KG1 (cell line): Measurements from ENCODE around the gene CCDC150.
A peak's percentile ranks its signal among the peaks of the same experiment; 100 is the strongest.
"Not testable (repeated sequence)": the region's sequence is repeated elsewhere in the genome, so short reads cannot be mapped to it uniquely, and the experiment has no call there.

Experiments used
- DNase-seq: peaks from one replicate; lab custom pipeline; 2025; lab: John Stamatoyannopoulos, UW

CCDC150 gene

GRCh38 chr2:196711625-196712024 is 72.1 kb downstream of the CCDC150 start:
- DNase-seq: no peak

DNA sequence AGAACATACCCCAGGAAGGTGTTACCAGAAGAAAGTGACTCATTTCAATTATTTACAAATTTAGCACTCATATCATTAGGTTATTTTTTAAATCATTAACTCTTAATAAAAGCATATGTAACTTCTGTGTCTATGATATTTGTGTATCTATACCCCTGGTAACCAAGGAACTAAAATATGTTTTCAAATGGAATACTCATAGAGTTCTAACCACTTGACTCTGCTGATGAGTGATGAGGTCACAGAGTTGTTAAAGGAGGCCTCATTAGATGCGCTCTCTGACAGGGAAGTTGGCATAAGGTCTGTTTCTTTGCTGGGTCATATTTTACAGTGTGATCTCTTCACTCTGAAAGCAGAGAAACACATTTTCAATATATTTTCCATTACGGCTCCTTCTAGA is 73.4 kb downstream of the CCDC150 start:
- no peak for DNase-seq

GRCh38 chr2:196718419-196719109 is 79.0 kb downstream of the CCDC150 start:
- DNase-seq: no peak

DNA sequence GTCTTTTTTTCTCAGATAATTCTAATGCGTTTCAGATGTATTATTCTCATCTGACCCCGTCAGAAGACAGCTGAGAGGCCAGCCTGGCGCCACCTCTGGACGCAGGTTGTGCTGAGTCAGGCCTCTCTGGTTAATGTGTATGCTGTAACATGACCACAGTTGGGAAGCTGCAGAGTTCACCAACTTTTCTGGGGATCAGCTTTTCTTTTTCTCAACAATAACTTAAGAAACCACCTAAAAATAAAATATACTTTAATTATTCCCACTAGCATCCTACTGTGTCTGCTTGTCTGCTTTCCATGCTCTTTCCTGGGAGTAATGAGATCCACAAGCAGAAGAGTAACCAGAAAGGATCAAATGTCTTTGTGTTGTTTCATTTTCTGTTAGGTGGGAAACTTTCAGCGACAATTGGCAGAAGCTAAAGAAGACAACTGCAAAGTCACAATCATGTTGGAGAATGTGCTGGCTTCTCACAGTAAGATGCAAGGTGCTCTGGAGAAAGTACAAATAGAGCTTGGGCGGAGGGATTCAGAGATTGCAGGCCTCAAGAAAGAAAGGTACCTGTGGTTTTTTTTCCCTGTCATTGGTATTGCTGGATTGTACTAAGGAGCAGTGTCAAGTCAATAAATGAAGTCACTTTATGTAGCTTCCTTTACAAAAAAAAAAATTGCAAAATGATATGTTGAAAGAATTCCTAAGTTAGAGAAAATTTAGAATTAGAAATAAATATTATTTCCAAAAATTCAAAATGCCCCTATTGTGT is 79.8 kb downstream of the CCDC150 start:
- DNase-seq: no peak

DNA sequence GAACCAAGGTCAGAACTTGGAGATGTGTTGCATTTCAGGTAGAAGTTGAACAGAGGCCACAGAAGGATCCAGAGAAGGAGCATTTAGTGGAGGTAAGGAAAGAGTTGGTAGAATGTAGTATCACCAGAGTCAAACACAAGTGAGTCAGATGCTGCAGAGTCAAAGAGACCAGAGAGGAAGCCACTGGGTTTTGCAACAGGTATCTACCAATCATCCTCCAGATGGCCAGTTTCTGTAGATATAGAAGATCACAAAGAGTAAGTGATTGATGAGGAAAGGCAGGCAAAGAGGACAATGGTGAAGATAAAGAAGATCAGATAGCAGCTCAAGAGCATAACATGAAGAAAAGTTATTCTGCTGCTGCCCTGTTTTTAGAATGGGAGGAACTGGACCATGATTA is 84.1 kb downstream of the CCDC150 start:
- DNase-seq: no peak

GRCh38 chr2:196725218-196725617 is 85.7 kb downstream of the CCDC150 start:
- no peak for DNase-seq

GRCh38 chr2:196725882-196726281 is 86.4 kb downstream of the CCDC150 start:
- DNase-seq: no peak

DNA sequence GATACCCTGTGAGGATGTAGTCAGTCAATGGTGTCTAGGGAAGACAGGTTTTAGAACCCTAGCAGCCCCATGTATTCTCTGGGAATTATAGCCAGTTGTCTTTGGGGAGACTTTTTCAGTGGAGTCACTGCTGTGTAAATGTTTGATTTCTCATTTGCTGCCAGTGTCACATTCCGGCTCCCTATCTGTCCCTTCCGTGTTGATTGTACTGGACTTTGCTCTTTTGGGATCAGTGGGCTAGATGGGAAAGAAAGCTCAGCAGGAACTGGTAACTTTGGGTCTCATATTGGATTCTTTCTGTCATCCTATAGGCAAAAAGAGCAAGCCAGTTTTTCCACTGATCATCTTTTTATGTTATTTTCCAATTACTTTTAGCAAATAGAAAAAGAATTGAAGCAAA is 89.9 kb downstream of the CCDC150 start:
- no peak for DNase-seq

DNA sequence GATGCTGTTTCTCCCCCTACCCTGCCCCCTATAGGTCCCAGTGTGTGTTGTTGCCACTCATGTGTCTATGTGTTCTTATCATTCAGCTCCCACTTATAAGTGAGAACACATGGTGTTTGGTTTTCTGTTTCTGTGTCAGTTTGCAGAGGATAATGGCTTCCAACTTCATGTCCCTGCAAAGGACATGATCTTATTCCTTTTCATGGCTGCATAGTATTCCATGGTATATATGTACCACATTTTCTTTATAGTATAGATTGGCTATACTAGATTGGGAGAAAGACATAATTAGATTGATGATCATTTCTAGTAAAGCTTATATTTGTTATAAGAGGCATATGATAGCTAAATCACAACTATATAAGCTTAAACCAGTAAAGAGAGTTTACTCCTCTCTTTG is 97.1 kb downstream of the CCDC150 start:
- not testable (repeated sequence) for DNase-seq

DNA sequence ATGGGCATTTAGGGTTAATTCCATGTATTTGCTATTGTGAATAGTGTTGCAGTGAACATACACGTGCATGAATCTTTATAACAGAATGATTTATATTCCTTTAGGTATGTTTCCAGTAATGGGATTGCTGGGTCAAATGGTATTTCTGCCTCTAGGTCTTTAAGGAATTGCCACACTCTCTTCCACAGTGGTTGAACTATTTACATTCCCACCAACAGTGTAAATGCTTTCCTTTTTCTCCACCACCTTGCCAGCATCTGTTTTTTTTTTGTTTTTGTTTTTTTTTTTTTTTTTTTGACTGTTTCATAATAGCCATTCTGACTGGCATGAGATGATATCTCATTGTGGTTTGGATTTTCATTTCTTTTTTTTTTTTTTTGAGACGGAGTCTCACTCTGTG is 97.5 kb downstream of the CCDC150 start:
- no peak for DNase-seq

DNA sequence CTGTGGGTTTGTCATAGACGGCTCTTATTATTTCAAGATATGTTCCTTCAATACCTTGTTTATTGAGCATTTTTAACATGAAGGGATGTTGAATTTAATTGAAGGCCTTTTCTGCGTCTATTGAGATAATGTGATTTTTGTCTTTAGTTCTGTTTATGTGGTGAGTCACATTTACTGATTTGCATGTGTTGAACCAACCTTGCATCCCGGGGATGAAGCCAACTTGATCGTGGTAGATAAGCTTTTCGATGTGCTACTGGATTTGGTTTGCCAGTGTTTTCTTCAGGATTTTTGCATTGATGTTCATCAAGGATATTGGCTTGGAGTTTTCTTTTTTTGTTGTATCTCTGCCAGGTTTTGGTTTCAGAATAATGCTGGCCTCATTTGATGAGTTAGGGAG is 99.5 kb downstream of the CCDC150 start:
- no peak for DNase-seq

GRCh38 chr2:196742216-196742615 is 102.7 kb downstream of the CCDC150 start:
- no peak for DNase-seq

DNA sequence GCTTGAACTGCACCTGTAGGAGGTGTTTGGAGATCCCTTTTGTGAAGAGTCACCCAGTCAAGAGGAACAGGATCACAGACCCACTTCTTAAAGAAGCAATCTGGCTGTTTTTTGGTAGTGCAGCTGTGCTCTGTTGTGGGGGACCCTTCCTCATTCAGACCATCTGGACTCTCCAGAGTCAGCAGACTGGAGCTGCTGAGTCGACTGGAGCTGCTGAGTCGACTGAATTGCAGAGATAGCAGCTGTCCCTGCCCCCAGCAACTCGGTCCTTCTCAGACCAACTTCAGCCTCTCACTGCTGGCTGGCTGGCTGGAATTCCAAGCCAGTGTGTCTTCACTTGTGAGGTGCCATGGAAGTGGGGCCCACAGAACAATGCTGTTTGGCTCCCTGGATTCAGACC is 103.2 kb downstream of the CCDC150 start:
- DNase-seq: no peak

DNA sequence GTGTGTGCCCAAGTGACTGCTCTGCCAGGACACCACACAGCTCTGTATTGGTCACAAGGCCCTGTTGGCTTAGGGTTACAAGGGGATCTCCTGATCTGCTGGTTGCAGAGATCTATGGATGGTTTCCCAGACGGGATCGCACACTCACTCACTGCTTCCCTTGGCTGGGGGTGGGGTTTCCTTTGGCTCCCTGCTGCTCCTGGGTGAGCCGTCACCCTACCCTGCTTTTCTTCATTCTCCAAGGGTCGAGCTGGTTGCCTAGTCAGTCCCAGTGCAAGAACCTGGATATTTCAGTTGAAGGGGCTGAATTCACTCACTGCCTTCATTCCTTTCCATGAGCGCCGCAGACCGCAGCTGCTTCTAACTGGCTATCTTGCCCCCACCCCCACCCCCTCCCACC is 103.7 kb downstream of the CCDC150 start:
- DNase-seq: no peak

GRCh38 chr2:196745711-196746110 is 106.2 kb downstream of the CCDC150 start:
- DNase-seq: no peak

GRCh38 chr2:196747400-196747799 is 107.9 kb downstream of the CCDC150 start:
- no peak for DNase-seq

DNA sequence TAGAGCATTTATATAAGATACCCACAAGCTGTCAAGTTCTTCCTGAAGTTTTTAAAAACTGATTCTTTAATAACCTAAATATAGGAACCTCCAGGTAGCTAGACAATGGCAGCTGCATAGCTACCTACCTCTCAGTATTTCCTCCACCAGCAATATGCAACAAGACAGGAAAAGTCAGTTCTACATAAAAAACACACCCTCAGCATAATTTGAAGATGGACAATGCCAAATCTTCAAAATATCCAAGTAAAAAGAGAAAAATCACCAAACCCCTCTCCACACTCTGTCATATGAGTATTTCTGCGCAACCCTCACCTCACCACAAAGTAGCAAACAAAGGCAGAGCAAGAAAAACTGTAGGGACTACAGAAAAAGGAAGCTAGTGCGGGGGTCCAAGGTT is 108.6 kb downstream of the CCDC150 start:
- DNase-seq: no peak

GRCh38 chr2:196750291-196750923 is 110.9 kb downstream of the CCDC150 start:
- no peak for DNase-seq

- peak; percentile 27 for DNase-seq
Observed at GRCh38 chr2:196750977-196751631, 111.6 kb downstream of the CCDC150 start.

DNA sequence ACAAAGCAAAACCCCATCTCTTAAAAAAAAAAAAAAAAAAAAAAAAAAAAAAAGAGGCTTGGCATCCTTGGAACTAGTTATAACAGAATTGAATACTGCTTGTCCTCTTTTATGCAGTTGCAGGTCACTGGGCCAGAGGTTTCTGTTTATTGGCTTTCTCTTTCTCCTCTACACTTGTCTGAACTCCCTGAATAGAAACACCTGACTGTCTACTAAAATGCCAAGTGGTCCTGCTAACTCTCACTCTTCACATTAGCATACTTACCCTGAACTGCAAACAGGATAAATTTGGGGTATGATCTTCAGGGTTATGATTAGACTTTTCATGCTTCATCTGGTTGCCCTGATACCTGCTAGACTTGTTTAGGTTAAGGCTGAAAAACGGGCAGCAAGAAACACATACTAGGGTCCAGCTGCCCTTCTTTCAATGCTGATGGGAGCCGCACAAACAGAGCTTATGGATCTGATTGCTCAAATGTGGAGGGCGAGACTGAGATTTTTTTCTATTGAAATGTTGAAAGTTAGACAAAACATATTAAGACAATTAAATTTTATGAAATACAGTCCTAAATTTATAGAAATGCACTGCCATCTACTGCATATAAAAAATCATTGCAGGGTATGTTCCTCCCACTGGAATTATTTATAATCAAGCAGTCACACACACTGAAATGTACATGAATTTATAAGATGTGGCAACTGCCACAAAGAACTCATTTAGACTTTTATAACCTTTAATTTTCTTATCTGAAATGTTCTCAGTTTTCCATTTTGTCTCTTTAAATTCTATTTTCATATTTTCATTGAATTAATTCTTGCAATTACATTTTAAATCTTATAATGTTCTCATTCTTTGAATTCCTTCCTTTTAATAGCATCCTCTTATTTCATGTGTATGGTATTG is 119.2 kb downstream of the CCDC150 start:
- no peak for DNase-seq

DNA sequence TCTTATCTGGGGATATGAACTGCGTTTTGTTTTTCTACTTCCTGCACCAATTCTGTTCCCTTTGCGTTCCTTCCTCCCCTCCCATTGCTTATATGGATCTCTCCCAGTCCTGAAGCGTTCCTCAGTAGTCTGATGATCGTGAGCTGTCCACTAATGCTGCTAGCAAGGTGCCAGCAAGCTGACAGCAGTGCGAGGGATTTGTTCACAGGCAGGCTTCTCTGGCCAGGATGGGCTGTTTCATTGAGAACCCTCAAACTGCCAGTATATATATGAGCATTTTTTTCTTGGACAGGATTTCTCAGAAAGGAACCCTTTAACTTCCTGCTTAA is 119.8 kb downstream of the CCDC150 start:
- DNase-seq: no peak

DNA sequence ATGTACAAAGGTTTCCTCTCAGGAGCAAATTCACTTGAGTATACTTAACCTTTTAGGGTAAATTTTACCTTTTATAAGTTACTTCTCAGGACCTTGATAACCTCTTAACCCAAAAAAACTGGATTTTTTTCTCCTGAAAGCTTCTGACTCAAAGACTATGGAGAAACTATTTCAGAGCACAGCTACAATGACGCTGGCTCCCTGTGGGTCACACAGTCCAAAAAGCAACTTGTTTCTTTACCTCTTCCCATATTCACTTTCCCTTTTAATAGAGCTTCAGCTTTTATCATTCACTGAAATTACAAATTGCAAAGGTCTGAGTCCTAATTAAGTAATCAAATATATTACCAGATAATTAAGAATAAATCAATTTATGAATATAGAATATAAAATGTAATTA is 127.6 kb downstream of the CCDC150 start:
- DNase-seq: no peak
